Hepatocyte (in vitro differentiated cells): ENCODE measurements around the gene GAS2L1.

Experiments
- CTCF ChIP-seq: fragments of 200-600 bp; sonication (generic); IDR thresholded peaks from 2 replicates; pipeline ENCODE4 v1.5.1; 2016; ENCODE audit warnings: antibody characterized with exemption, mild to moderate bottlenecking; ENCODE audit not compliant: poor library complexity
- EZH2phosphoT487 ChIP-seq: fragments of 200-600 bp; sonication (generic); IDR thresholded peaks from one replicate; pipeline ENCODE4 v1.6.1; 2018; ENCODE audit warnings: antibody characterized with exemption, mild to moderate bottlenecking, low read depth, moderate library complexity; ENCODE audit not compliant: unreplicated experiment, severe bottlenecking

GRCh38 chr22:29267462-29267857, 39.0 kb upstream of the GAS2L1 start:
- TF ChIP-seq CTCF (no peak), EZH2phosphoT487 (no peak)
